Gastroesophageal sphincter (tissue), 3 donors: ENCODE data around the gene ZPBP2.

Experiments used
- EP300 ChIP-seq: sonication (generic); formaldehyde crosslinking; IDR thresholded peaks from one replicate; pipeline ENCODE4 v1.6.1; 2017; ENCODE audit warnings: antibody characterized with exemption, mild to moderate bottlenecking
- POLR2A ChIP-seq, 2 donors: fragments of 450-650 bp; IDR thresholded peaks; one replicate each; pipeline ENCODE4 v1.6.1; 2017; ENCODE audit warnings: antibody characterized with exemption in 2 of 2, mild to moderate bottlenecking in 2 of 2, moderate library complexity in 1 of 2
- POLR2AphosphoS5 ChIP-seq: sonication (generic); formaldehyde crosslinking; IDR thresholded peaks from one replicate; pipeline ENCODE4 v1.6.1; 2017; ENCODE audit warnings: antibody characterized with exemption
- TF ChIP-seq, protein P1 (sequence below), 4 experiments: fragments of 200-600 bp in 2 of 4; fragments of 450-650 bp in 2 of 4; sonication (generic) in 1 of 4; IDR thresholded peaks; one replicate each; pipeline ENCODE4 v1.5.1; 2017 to 2019; ENCODE audit warnings: antibody characterized with exemption in 4 of 4, mild to moderate bottlenecking in 2 of 4, moderate library complexity in 2 of 4

DNA sequence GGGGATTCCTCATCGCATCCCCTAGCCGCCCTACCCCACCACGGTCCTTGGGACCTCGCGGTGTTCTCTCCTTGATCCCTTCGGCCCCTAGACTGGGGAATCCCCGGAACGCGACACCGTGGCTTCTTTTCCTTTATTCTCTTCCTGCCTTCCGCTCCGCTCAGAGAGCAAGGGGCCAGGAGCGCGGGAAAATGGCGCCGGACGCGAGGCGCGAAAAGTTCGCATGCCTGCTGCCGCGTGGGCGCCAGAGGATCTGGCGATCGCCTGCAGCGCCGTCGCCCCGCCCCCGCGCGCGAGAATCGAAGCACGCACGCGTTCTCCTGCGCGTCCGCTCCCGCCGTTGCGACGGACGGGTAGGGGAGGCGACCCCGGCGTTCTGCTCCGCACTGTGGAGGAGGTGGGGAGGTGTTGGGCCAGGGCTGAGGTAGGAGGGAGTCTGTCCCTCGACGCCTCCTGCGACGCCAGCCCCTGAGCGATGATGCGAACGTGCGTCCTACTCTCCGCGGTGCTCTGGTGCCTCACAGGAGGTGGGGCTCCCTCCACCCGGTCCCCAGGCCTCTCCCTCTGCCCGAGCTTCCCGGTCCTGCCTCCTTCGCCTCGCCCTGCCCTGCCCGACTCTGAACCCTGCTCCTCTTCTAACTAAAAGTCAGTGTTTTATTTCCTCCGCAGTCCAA is at the start of gene ZPBP2:
- TF ChIP-seq, protein P1, sequence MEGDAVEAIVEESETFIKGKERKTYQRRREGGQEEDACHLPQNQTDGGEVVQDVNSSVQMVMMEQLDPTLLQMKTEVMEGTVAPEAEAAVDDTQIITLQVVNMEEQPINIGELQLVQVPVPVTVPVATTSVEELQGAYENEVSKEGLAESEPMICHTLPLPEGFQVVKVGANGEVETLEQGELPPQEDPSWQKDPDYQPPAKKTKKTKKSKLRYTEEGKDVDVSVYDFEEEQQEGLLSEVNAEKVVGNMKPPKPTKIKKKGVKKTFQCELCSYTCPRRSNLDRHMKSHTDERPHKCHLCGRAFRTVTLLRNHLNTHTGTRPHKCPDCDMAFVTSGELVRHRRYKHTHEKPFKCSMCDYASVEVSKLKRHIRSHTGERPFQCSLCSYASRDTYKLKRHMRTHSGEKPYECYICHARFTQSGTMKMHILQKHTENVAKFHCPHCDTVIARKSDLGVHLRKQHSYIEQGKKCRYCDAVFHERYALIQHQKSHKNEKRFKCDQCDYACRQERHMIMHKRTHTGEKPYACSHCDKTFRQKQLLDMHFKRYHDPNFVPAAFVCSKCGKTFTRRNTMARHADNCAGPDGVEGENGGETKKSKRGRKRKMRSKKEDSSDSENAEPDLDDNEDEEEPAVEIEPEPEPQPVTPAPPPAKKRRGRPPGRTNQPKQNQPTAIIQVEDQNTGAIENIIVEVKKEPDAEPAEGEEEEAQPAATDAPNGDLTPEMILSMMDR (IDR thresholded peaks at IDR 0.05), result no peak
- TF ChIP-seq POLR2AphosphoS5, result no peak
- no peak for TF ChIP-seq POLR2A (IDR thresholded peaks at IDR 0.05)
- no peak for TF ChIP-seq EP300
